GM12872 (cell line): ENCODE data around the gene HMG20B.
A peak's percentile ranks its signal among the peaks of the same experiment; 100 is the strongest.

Experiments used
- TF ChIP-seq, protein P1 (sequence below): IDR thresholded peaks from 3 replicates; pipeline ENCODE4 v1.5.1; 2011; ENCODE audit warnings: low read depth, mild to moderate bottlenecking, low read length, moderate library complexity; ENCODE audit not compliant: insufficient read depth

Gene HMG20B

DNA sequence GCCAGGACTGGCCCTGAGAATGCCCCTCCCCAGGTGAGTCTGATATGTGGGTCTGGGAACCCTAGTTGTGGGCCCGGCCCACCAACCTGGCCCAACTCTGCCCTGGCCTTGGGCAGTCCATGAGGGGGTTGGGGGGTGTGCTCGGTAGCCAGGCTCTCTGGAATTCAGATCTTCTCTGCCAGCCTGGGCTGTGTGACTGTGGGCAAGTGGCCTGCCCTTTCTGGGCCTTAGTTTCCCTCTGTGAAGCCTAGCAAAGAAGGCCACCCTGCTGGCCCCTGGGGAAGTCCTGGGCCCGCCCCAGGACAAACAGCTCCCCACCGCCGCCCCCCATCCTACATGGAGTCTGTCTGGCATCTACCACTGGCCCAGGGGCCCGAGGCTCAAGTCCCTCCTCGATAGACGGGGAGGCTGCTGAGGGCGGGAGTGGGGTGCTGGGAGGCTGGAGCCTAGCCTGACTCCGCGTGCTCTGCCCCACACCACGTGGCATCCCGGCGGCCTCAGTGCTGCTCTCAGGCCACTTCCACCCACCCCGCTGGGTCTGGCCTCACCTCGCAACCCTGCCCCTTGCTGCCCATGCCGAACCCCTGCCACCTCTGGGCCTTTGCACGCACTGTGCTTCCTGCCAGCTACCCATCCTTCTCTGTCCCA lies 42.2 kb downstream of the HMG20B start:
- TF ChIP-seq, protein P1, sequence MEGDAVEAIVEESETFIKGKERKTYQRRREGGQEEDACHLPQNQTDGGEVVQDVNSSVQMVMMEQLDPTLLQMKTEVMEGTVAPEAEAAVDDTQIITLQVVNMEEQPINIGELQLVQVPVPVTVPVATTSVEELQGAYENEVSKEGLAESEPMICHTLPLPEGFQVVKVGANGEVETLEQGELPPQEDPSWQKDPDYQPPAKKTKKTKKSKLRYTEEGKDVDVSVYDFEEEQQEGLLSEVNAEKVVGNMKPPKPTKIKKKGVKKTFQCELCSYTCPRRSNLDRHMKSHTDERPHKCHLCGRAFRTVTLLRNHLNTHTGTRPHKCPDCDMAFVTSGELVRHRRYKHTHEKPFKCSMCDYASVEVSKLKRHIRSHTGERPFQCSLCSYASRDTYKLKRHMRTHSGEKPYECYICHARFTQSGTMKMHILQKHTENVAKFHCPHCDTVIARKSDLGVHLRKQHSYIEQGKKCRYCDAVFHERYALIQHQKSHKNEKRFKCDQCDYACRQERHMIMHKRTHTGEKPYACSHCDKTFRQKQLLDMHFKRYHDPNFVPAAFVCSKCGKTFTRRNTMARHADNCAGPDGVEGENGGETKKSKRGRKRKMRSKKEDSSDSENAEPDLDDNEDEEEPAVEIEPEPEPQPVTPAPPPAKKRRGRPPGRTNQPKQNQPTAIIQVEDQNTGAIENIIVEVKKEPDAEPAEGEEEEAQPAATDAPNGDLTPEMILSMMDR: no peak

DNA sequence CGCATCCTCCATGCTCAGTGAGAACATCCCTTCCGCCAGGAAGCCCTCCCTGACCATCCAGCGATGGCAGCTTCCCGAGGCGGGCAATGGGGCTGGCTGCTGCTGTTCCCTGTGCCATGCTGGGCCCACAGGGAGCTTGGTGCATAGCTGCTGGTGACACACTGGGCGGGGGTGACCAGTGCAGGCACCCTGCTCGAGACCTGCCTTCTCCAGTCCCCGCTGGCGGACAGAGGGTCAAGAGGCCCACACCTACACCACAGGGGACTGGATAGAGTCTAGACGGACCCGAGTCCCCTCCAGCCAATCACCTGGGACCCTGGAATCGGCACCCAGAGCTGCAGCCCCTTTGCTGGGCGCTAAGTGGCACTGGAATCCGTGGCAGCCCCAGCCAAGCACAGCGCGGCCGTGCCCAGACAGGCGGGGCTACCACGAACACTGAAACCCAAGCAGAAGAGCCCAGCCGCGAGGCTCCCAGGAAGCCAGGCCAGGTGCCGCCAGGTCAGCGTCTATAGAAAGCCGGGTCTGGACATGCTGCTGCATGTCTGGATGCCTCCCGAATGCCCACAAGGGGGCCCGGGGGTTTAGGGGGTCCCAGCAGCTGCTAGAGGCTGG lies 42.9 kb downstream of the HMG20B start:
- TF ChIP-seq, protein P1: no peak

DNA sequence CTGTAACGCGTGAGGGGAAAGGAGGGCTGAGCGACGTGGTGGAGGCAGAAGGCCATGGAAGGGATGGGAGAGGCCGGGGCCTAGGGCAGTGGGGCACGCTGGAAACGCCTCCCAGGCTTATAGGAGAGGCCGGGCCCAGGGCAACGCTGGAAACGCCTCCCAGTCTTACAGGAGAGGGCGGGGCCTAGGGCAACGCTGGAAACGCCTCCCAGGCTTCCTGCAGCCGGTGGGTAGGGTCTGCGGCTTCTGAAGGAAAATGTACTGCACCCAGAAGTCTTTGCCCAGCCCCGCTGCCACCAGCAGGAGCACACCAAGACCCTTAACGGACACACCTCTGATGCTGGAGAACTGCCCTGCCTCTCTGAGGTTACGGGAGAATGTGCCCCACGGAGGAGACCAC lies 44.7 kb downstream of the HMG20B start:
- TF ChIP-seq, protein P1: no peak

DNA sequence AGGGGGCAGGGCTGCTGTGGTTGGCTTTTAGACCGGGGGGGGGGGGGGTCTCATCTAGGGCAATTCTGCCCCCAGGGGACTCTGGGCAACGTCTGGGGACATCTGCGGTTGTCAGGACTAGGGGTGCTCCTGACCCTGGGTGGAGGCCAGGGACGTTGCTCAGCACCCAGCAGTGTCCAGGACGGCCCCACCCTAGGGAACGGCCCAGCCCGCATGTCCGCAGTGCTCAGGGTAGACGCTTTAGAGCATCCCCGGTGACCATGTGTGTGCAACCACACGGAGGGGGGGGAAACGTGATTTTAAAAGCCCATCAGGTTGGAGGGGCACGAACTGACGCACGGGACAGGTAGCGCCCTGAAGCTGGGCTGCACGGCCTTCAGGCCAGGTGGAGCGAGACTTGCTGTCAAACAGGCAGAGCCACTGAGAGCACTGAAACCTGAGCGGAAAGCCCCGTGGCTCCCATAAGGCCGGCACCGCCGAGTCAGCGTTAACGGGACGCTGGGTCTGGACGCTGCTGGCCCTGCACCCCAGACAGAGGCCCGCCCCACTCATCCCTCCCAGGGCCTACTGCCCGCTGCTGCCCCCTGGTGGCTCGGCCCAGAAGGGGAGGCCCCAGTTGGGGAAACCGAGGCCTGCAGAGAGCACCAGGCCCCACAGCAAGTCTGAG lies 45.5 kb downstream of the HMG20B start:
- TF ChIP-seq, protein P1: peak; percentile 84

DNA sequence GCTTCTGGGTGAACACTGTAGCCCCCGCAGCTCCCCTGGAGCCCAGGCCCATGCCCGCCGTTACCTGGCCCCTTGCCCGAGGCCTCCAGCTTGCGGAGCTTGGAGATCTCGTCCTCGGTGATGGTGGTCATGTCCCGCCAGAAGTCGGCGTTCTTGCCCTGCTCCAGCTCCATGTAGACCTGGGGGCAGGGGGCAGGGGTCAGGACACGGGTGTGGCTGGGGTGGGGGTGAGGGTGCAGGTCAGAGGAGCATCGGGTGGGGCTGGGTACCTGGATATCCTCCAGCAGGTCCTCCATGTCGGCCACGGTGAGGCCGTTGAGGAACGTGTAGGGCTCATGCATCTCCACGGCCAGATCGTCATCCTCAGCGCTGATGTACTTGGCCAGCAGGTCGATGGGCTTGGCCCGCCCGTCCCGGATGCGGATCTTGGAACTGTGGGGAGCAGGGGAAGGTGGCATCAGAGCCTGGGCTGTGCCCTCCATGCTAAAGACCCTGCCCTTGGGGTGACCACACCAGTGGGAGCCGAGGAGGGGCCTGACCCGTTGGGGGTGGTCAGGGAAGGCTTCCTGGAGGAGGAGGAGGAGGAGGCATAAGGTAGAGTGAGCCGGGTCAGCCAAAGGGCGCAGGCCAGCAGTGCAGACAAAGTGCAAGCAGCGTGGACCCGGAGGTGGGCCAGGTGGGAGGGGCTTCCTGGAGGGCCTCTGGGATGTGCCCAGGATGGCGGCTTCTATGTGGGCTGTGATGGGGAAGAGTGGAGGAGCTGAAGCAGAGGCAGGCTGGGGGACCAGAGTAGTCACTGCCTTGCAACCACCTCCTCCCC lies 46.3 kb downstream of the HMG20B start:
- TF ChIP-seq, protein P1: no peak

DNA sequence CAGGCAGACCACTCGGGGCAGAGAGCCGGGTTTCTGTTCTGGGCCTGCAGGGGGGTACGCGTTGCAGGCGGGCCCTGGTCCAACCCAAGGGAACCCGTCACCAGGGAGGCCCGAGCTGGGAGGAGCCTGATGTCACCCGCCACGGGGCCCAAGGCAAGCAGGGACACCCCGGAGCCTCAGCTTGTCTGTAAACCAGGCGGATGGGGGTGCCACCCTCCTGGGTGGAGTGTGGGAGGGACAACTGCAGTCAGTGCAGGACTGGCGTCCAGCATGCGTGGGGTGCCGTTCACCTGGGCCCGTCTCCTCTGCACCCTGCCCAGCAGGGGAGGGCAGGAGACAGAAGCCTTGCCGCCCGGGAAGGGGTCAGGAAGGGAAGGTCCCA lies 46.9 kb downstream of the HMG20B start:
- TF ChIP-seq, protein P1: no peak
